ENCODE results near the gene ZNF385D.

ZNF385D gene

GRCh38 chr3:21783839-21784238 is 32.8 kb upstream of the ZNF385D start:
- POLR2A ChIA-PET: no interaction called here

DNA sequence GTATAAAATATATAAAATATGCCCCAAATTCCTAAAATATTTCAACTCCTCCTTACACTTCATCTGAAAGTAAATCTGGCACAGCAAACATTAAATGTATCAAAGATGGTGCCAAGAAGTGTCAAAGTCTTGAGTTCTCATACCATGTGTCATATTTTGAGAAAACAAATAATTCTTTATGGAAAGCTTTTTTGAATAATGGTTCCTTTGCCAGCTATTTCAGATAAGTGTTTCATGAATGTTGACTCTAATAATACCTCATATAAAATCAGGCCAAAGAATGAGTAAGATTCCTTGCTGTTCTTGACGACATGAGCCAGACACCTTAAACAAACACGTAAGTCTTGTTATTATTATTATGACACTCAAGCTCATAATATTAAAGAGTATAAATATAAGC is 30.3 kb upstream of the ZNF385D start:
- DNase-seq (ENCODE audit: extremely low spot score): no peak
- CTCF ChIA-PET: interaction anchor here (1.2 to 1.4 kb wide), 3 partner anchors 11 to 19 kb away, joined by 3 to 5 read pairs (median 3); no protein-coding TSS in a partner anchor
- POLR2A ChIA-PET: no interaction called here
- TF ChIP-seq, protein P1, sequence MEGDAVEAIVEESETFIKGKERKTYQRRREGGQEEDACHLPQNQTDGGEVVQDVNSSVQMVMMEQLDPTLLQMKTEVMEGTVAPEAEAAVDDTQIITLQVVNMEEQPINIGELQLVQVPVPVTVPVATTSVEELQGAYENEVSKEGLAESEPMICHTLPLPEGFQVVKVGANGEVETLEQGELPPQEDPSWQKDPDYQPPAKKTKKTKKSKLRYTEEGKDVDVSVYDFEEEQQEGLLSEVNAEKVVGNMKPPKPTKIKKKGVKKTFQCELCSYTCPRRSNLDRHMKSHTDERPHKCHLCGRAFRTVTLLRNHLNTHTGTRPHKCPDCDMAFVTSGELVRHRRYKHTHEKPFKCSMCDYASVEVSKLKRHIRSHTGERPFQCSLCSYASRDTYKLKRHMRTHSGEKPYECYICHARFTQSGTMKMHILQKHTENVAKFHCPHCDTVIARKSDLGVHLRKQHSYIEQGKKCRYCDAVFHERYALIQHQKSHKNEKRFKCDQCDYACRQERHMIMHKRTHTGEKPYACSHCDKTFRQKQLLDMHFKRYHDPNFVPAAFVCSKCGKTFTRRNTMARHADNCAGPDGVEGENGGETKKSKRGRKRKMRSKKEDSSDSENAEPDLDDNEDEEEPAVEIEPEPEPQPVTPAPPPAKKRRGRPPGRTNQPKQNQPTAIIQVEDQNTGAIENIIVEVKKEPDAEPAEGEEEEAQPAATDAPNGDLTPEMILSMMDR (IDR thresholded peaks at IDR 0.05; ENCODE audit: control extremely low read depth, extremely low read depth, low read depth, missing control alignments): no peak

More at GRCh38 chr3:21783839-21784238, 32.8 kb upstream of the ZNF385D start:
- CTCF ChIA-PET: no interaction called here
- TF ChIP-seq, protein P1 (IDR thresholded peaks at IDR 0.05; ENCODE audit: control extremely low read depth, extremely low read depth, low read depth, missing control alignments): no peak
- no peak for DNase-seq (ENCODE audit: extremely low spot score)

DNA sequence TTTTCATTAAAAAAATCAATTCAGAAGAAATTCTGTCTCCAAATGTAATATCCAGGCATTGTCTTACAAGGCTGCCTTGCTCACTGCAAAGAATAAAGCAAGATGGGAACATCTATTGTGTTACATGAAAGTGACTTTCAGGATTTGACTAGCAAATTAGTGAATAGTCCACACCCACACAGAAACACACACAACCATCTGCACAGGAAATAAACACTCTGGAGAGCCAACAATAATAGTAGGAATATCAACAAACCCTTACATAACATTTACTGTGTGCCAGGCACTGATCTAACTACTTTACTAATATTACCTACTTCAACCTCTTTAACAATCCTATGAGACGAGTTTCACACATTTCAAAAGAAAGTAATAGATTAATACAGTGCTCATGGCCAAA is 28.9 kb upstream of the ZNF385D start:
- no peak for DNase-seq (ENCODE audit: extremely low spot score)
- TF ChIP-seq, protein P1 (IDR thresholded peaks at IDR 0.05; ENCODE audit: control extremely low read depth, extremely low read depth, low read depth, missing control alignments): no peak
- ChIA-PET CTCF (no interaction called here), POLR2A (no interaction called here)

DNA sequence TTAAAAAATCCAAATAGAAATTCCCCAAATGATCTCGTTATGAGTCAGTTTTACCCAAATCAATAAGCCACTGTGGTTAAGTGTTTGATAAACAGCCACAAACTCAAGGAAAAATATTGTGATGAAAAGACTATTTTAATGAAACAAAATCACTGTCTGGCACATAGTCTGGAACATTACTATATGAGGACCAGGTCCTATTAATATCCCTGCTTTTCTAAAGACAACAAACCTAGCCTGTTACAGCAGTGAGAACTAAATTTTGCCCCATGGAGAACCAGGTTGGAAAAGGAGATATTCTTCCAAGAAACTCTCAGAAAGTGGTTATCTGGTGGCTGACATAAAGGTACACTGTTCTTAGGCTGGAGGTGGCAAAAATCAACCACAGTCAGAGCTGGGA is 27.7 kb upstream of the ZNF385D start:
- ChIA-PET POLR2A (no interaction called here), CTCF (no interaction called here)
- no peak for DNase-seq (ENCODE audit: extremely low spot score)
- TF ChIP-seq, protein P1 (IDR thresholded peaks at IDR 0.05; ENCODE audit: control extremely low read depth, extremely low read depth, low read depth, missing control alignments): no peak

GRCh38 chr3:21777821-21778220 is 26.8 kb upstream of the ZNF385D start:
- POLR2A ChIA-PET: no interaction called here
- DNase-seq (ENCODE audit: extremely low spot score): no peak
- CTCF ChIA-PET: no interaction called here
- TF ChIP-seq, protein P1 (IDR thresholded peaks at IDR 0.05; ENCODE audit: control extremely low read depth, extremely low read depth, low read depth, missing control alignments): no peak

- ChIA-PET CTCF (no interaction called here), POLR2A (no interaction called here)
- TF ChIP-seq, protein P1 (IDR thresholded peaks at IDR 0.05; ENCODE audit: control extremely low read depth, extremely low read depth, low read depth, missing control alignments): no peak
- DNase-seq (ENCODE audit: extremely low spot score): no peak
These were observed 15.0 kb upstream of the ZNF385D start for GRCh38 chr3:21766002-21766401.

DNA sequence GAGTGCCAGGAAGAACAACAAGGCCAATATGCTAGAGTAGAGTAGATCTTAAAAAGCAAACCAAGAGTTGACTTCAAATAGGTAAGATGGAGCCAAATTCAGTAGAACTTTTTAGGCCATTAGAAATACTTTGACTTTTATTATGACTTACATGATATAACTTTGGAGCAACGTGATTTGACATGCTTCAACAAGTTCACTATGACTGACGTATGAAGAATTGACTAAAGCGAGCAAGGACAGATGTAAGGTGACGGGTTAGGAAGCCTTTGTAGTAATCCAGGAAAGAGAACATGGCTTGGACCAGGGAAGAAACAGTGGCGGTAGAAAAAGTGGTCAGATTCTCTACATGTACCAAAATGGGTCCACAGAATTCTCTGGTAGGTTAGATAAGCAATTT is 4.9 kb upstream of the ZNF385D start:
- POLR2A ChIA-PET: no interaction called here
- CTCF ChIA-PET: no interaction called here
- TF ChIP-seq, protein P1 (IDR thresholded peaks at IDR 0.05; ENCODE audit: control extremely low read depth, extremely low read depth, low read depth, missing control alignments): no peak
- no peak for DNase-seq (ENCODE audit: extremely low spot score)
